GM23338 (cell line): ENCODE data around the gene PDZD7. TPM values are rescaled to one million over a fixed set of nuclear protein-coding genes. Genes with fewer than 3 reads are reported as not detected.

Experiments used
- ATAC-seq: fragments of 200-7000 bp; cut with Tn5 transposase; 3 replicates; pipeline ENCODE4 v1.9.1; 2020
- DNase-seq: peaks from one replicate; pipeline ENCODE4 v3.0.0-alpha.2; 2015; ENCODE audit warnings: low spot score
- H2AFZ ChIP-seq: fragments of 200-600 bp; sonication (generic); 2 replicates; pipeline ENCODE4 v1.8.0; 2016; ENCODE audit warnings: antibody characterized with exemption, mild to moderate bottlenecking, moderate library complexity
- H3F3A ChIP-seq: fragments of 200-600 bp; sonication (generic); replicated peaks from 2 replicates; pipeline ENCODE4 v1.8.0; 2017; ENCODE audit warnings: antibody characterized with exemption, mixed run types, low read depth
- H3K27ac ChIP-seq: fragments of 200-600 bp; sonication (generic); 2 replicates; pipeline ENCODE4 v1.6.1; 2016; ENCODE audit warnings: low read depth
- H3K27me3 ChIP-seq: fragments of 200-600 bp; sonication (generic); 2 replicates; pipeline ENCODE4 v1.8.0; 2016; ENCODE audit warnings: mild to moderate bottlenecking, mixed run types, moderate library complexity; ENCODE audit not compliant: insufficient read depth
- H3K36me3 ChIP-seq: fragments of 200-600 bp; sonication (generic); 2 replicates; pipeline ENCODE4 v1.8.0; 2016; ENCODE audit warnings: mild to moderate bottlenecking; ENCODE audit not compliant: insufficient read depth
- H3K4me1 ChIP-seq: fragments of 200-600 bp; sonication (generic); 2 replicates; pipeline ENCODE4 v1.8.0; 2016; ENCODE audit warnings: mild to moderate bottlenecking, moderate library complexity; ENCODE audit not compliant: insufficient read depth
- H3K4me2 ChIP-seq: fragments of 200-600 bp; sonication (generic); 2 replicates; pipeline ENCODE4 v1.7.1; 2017; ENCODE audit warnings: mixed run types
- H3K4me3 ChIP-seq: fragments of 200-600 bp; sonication (generic); 2 replicates; pipeline ENCODE4 v1.6.1; 2016; ENCODE audit warnings: mixed run types
- H3K79me2 ChIP-seq: fragments of 200-600 bp; sonication (generic); replicated peaks from 2 replicates; pipeline ENCODE4 v1.8.0; 2017; ENCODE audit warnings: mild to moderate bottlenecking; ENCODE audit not compliant: insufficient read depth
- H3K9me2 ChIP-seq: fragments of 200-600 bp; sonication (generic); 2 replicates; pipeline ENCODE4 v1.8.0; 2017; ENCODE audit not compliant: insufficient read depth
- H4K20me1 ChIP-seq: fragments of 200-600 bp; sonication (generic); replicated peaks from 2 replicates; pipeline ENCODE4 v1.8.0; 2017; ENCODE audit warnings: mild to moderate bottlenecking; ENCODE audit not compliant: insufficient read depth
- H3K27ac Mint-ChIP-seq: 2 replicates; pipeline ENCODE4 v1.8.0; 2020; ENCODE audit warnings: inconsistent platforms, mild to moderate bottlenecking, moderate library complexity, mixed read lengths
- H3K27me3 Mint-ChIP-seq: 3 replicates; pipeline ENCODE4 v1.8.0; 2022; ENCODE audit warnings: low read depth, mild to moderate bottlenecking, moderate library complexity, mixed read lengths, inconsistent platforms; ENCODE audit not compliant: insufficient read depth, poor library complexity
- H3K36me3 Mint-ChIP-seq: 3 replicates; pipeline ENCODE4 v1.8.0; 2021; ENCODE audit warnings: low read depth, mild to moderate bottlenecking, inconsistent platforms, moderate library complexity, mixed read lengths
- H3K4me1 Mint-ChIP-seq: 3 replicates; pipeline ENCODE4 v1.8.0; 2020; ENCODE audit warnings: mild to moderate bottlenecking, inconsistent platforms, mixed read lengths
- H3K4me3 Mint-ChIP-seq: 3 replicates; pipeline ENCODE4 v1.8.0; 2021; ENCODE audit warnings: moderate library complexity, mild to moderate bottlenecking, inconsistent platforms, mixed read lengths
- H3K9me3 Mint-ChIP-seq: 3 replicates; pipeline ENCODE4 v1.8.0; 2020; ENCODE audit warnings: moderate library complexity, mild to moderate bottlenecking, inconsistent platforms, mixed read lengths
- EZH2 ChIP-seq: fragments of 200-600 bp; sonication (generic); IDR thresholded peaks from one replicate; pipeline ENCODE4 v1.8.0; 2017; ENCODE audit warnings: antibody characterized with exemption, mild to moderate bottlenecking, low read depth; ENCODE audit not compliant: unreplicated experiment
- JUNB ChIP-seq: IDR thresholded peaks from one replicate; pipeline ENCODE4 v1.6.1; 2016; ENCODE audit warnings: antibody characterized with exemption; ENCODE audit not compliant: unreplicated experiment
- ZNF114 ChIP-seq: fragments of 250-450 bp; sonication (Bioruptor Pico); IDR thresholded peaks from 2 replicates; pipeline ENCODE4 v1.5.0; 2020; ENCODE audit warnings: mild to moderate bottlenecking, moderate library complexity
- polyA plus RNA-seq: library from polyadenylated mRNA; unstranded; fragments of >200 nt; fragmentation: Nextera tagmentation; extraction: Ambion mirVana; gene quantifications from 2 replicates; pipeline ENCODE4 v1.2.1, GENCODE V29; 2016
- total RNA-seq: library from RNA; depleted of rRNA; stranded (reverse); fragments of >200 nt; shearing (Covaris generic); gene quantifications from 2 replicates; pipeline ENCODE4 v1.2.3, GENCODE V29; 2014
- TF ChIP-seq, protein P1 (sequence below): fragments of 250-450 bp; sonication (Bioruptor Pico); IDR thresholded peaks from 2 replicates; pipeline ENCODE4 v1.5.0; 2020; ENCODE audit warnings: mild to moderate bottlenecking, moderate library complexity
- TF ChIP-seq, protein P2 (sequence below): IDR thresholded peaks from 2 replicates; pipeline ENCODE4 v1.6.1; 2016; ENCODE audit warnings: antibody characterized with exemption

The PDZD7 gene
- total and polyA plus RNA-seq, 2 experiments from 2014 or later, result 1.7 to 2.3 TPM

DNA sequence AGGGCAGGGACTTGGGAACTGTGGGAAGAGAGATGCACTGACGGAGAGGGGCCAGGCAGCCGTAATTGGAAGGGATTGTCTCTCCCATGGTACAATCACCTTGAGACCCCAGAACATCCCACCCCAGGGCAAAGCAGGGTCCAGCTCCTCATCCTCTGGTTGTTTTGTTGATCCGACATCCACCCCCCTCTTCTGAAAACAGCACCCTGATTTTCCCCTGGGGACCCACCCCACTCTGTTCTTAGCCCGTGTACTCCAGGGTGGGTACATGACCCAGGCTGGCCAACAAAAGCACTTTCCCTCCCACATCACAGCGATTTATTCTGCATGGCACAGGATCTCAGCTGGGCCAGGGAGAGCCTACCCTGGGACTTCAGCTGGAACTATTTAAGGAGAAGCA lies 14.1 kb downstream of the PDZD7 start (continued):
- TF ChIP-seq, protein P1, sequence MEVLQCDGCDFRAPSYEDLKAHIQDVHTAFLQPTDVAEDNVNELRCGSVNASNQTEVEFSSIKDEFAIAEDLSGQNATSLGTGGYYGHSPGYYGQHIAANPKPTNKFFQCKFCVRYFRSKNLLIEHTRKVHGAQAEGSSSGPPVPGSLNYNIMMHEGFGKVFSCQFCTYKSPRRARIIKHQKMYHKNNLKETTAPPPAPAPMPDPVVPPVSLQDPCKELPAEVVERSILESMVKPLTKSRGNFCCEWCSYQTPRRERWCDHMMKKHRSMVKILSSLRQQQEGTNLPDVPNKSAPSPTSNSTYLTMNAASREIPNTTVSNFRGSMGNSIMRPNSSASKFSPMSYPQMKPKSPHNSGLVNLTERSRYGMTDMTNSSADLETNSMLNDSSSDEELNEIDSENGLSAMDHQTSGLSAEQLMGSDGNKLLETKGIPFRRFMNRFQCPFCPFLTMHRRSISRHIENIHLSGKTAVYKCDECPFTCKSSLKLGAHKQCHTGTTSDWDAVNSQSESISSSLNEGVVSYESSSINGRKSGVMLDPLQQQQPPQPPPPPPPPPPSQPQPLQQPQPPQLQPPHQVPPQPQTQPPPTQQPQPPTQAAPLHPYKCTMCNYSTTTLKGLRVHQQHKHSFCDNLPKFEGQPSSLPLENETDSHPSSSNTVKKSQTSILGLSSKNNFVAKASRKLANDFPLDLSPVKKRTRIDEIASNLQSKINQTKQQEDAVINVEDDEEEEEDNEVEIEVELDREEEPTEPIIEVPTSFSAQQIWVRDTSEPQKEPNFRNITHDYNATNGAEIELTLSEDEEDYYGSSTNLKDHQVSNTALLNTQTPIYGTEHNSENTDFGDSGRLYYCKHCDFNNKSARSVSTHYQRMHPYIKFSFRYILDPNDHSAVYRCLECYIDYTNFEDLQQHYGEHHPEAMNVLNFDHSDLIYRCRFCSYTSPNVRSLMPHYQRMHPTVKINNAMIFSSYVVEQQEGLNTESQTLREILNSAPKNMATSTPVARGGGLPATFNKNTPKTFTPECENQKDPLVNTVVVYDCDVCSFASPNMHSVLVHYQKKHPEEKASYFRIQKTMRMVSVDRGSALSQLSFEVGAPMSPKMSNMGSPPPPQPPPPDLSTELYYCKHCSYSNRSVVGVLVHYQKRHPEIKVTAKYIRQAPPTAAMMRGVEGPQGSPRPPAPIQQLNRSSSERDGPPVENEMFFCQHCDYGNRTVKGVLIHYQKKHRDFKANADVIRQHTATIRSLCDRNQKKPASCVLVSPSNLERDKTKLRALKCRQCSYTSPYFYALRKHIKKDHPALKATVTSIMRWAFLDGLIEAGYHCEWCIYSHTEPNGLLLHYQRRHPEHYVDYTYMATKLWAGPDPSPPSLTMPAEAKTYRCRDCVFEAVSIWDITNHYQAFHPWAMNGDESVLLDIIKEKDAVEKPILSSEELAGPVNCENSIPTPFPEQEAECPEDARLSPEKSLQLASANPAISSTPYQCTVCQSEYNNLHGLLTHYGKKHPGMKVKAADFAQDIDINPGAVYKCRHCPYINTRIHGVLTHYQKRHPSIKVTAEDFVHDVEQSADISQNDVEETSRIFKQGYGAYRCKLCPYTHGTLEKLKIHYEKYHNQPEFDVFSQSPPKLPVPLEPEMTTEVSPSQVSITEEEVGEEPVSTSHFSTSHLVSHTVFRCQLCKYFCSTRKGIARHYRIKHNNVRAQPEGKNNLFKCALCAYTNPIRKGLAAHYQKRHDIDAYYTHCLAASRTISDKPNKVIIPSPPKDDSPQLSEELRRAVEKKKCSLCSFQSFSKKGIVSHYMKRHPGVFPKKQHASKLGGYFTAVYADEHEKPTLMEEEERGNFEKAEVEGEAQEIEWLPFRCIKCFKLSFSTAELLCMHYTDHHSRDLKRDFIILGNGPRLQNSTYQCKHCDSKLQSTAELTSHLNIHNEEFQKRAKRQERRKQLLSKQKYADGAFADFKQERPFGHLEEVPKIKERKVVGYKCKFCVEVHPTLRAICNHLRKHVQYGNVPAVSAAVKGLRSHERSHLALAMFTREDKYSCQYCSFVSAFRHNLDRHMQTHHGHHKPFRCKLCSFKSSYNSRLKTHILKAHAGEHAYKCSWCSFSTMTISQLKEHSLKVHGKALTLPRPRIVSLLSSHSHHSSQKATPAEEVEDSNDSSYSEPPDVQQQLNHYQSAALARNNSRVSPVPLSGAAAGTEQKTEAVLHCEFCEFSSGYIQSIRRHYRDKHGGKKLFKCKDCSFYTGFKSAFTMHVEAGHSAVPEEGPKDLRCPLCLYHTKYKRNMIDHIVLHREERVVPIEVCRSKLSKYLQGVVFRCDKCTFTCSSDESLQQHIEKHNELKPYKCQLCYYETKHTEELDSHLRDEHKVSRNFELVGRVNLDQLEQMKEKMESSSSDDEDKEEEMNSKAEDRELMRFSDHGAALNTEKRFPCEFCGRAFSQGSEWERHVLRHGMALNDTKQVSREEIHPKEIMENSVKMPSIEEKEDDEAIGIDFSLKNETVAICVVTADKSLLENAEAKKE (CRISPR knock-in tag), result no peak
- TF ChIP-seq ZNF114 (CRISPR knock-in tag), result no peak

DNA sequence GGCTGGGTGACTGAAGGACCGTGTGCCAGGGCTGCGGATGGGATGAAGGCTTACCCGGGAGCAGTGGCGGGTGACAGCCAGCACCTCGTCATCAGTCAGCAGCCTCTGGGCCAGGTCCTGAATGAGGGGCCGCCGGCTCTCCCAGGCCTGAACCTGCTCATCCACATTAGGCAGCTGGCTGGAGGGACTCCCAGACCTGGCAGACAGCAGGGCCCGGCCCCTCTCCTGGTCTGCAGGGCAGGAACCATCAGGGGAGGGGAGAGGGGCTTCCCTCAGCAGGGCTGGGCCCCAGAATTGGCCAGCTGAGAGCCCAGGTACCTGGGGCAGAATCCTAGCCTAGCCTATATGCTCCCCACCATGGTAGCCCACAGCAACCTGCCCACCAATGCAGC lies 15.4 kb downstream of the PDZD7 start:
- Mint-ChIP-seq H3K36me3 (no peaks in the 10 kb centered on the region; the same call in 2 of the 3 replicates), H3K9me3 (no peaks in the 10 kb centered on the region; the same call in 2 of the 3 replicates), H3K27me3 (peaks cover 58% of the 10 kb centered on the region), H3K27ac (no peak overlapping the region), H3K4me1 (peaks cover 23% of the 10 kb centered on the region), H3K4me3 (no peak overlapping the region)
- Histone ChIP-seq H3K27ac (no peak overlapping the region), H3K4me2 (no peak overlapping the region), H3K36me3 (no peaks in the 10 kb centered on the region), H2AFZ (no peak overlapping the region), H3K9me2 (no peaks in the 10 kb centered on the region), H3F3A (0 out of 2 replicates have a peak, but pooled peaks cover 4% of the 10 kb centered on the region), H3K27me3 (peaks cover 58% of the 10 kb centered on the region), H3K4me1 (peaks cover 23% of the 10 kb centered on the region; the same call in 1 of the 2 replicates), H3K79me2 (no peaks in the 10 kb centered on the region), H3K4me3 (no peak overlapping the region), H4K20me1 (no peaks in the 10 kb centered on the region)
- TF ChIP-seq JUNB (no peak), EZH2 (no peak)
- TF ChIP-seq, protein P2, sequence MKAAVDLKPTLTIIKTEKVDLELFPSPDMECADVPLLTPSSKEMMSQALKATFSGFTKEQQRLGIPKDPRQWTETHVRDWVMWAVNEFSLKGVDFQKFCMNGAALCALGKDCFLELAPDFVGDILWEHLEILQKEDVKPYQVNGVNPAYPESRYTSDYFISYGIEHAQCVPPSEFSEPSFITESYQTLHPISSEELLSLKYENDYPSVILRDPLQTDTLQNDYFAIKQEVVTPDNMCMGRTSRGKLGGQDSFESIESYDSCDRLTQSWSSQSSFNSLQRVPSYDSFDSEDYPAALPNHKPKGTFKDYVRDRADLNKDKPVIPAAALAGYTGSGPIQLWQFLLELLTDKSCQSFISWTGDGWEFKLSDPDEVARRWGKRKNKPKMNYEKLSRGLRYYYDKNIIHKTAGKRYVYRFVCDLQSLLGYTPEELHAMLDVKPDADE, result no peak
- ATAC-seq (no peak), DNase-seq (no peak)
